Retinal pigment epithelial cell (primary cell): ENCODE data around the gene IPO11.

Experiments
- DNase-seq: peaks from one replicate; pipeline ENCODE4 v3.0.0-alpha.2; 2010; ENCODE audit warnings: low read depth
- H3K4me3 ChIP-seq: 2 replicates; pipeline ENCODE4 v1.5.1; 2011; ENCODE audit warnings: mild to moderate bottlenecking, low read length, control low read depth, moderate library complexity
- CTCF ChIP-seq: conservative IDR thresholded peaks from 2 replicates; pipeline ENCODE4 v1.5.1; 2011; ENCODE audit warnings: low read depth, low read length, control low read depth, inconsistent platforms

The IPO11 gene

GRCh38 chr5:62413711-62414110 lies 1.1 kb downstream of the IPO11 start:
- no peak for DNase-seq
- TF ChIP-seq CTCF: no peak
- H3K4me3 ChIP-seq: peak overlapping the region; percentile 80

GRCh38 chr5:62418462-62419076 lies 6.0 kb downstream of the IPO11 start:
- no peak for TF ChIP-seq CTCF
- DNase-seq: no peak
- no peak overlapping the region for H3K4me3 ChIP-seq

- no peak for DNase-seq
- TF ChIP-seq CTCF: no peak
- no peak overlapping the region for H3K4me3 ChIP-seq
These were observed 7.0 kb downstream of the IPO11 start for GRCh38 chr5:62419609-62420008.

- DNase-seq: no peak
- no peak for TF ChIP-seq CTCF
- H3K4me3 ChIP-seq: no peak overlapping the region
These were observed 8.9 kb downstream of the IPO11 start for GRCh38 chr5:62421414-62421813.

DNA sequence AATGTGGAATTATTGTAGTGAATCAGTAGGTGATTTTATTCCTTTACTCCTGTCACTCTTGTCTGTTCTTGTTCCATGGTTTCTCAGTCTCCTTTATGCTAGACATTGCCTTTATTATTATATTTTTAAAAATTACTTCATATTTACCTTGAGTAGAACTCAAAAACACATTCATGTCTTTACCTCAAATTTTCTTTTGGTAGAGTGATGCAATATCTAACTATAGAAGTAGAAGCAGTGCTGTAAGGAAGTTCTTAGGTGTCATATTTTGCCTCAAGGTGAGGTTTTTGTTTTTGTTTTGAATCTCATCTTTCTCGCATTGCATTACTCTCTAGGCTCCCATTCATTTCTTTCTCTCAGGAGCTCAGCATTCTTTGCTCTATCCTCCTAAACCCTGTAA lies 12.2 kb downstream of the IPO11 start:
- H3K4me3 ChIP-seq: no peak overlapping the region
- TF ChIP-seq CTCF: no peak
- DNase-seq: no peak

- H3K4me3 ChIP-seq: no peak overlapping the region
- TF ChIP-seq CTCF: no peak
- DNase-seq: no peak
These were observed 19.4 kb downstream of the IPO11 start for GRCh38 chr5:62431735-62432620.

GRCh38 chr5:62432621-62433064 lies 20.1 kb downstream of the IPO11 start:
- no peak overlapping the region for H3K4me3 ChIP-seq
- no peak for TF ChIP-seq CTCF
- no peak for DNase-seq
